Measurements from ENCODE around the gene GMDS. TPM values are rescaled to one million over a fixed set of nuclear protein-coding genes. Genes with fewer than 3 reads are reported as not detected.

GMDS gene
- total RNA-seq, 1 experiment from 2014 or later: 27.6 TPM

DNA sequence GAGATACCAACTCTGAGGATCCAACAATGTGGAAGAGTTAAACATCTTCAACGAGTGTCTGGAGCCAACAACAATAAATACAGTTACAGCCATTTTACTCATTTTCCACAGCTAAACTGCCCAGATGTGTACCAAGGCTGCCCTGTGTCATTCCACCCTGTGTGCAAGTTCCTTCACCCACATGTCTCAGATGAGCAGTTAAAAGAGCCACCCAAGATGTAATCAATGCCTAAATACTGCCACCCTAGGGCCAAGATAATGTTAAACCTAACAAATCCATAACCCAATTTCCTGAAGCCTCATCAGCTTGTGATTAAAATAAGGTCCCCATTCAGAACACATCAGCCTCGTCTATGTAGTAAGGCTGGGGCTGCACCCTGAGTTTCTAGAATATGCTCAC lies 59.9 kb downstream of the GMDS start:
- Histone ChIP-seq H3K79me1 (ENCODE audit: insufficient read depth, low read depth, low read length, poor library complexity, severe bottlenecking) (no peaks in the 10 kb centered on the region), H3K18ac (ENCODE audit: insufficient read length, low read depth, low read length) (no peak overlapping the region), H3K9ac (ENCODE audit: extremely low read depth, insufficient read length, low read length) (no peak overlapping the region), H2BK15ac (ENCODE audit: low read depth, low read length) (no peak overlapping the region), H3K56ac (ENCODE audit: insufficient read length, low read depth, low read length) (no peak overlapping the region), H4K20me1 (ENCODE audit: control insufficient read depth, insufficient read depth, insufficient read length) (peaks cover 3% of the 10 kb centered on the region), H3K4ac (ENCODE audit: low read depth, low read length) (no peak overlapping the region), H3K79me2 (ENCODE audit: insufficient read depth, low read length) (no peaks in the 10 kb centered on the region), H2AFZ (ENCODE audit: low read length) (no peak overlapping the region), H3K9me3 (ENCODE audit: control insufficient read depth, low read depth, low read length) (no peaks in the 10 kb centered on the region), H3K27ac (ENCODE audit: insufficient read length, low read depth, low read length) (no peak overlapping the region), H3T11ph (ENCODE audit: low read length) (no peak overlapping the region), H3K27me3 (ENCODE audit: insufficient read depth, low read length) (no peaks in the 10 kb centered on the region), H2AK5ac (ENCODE audit: insufficient read length, low read length) (no peak overlapping the region), H2BK120ac (ENCODE audit: low read depth, low read length, poor library complexity, severe bottlenecking) (no peak overlapping the region), H4K8ac (replicated peaks; ENCODE audit: insufficient read length, low read depth, low read length) (no peak overlapping the region), H3K23ac (ENCODE audit: insufficient read length, low read depth, low read length) (no peak overlapping the region), H4K91ac (ENCODE audit: insufficient read length, low read depth, low read length) (no peak overlapping the region), H4K5ac (ENCODE audit: insufficient read length, low read depth, low read length) (no peak overlapping the region), H3K23me2 (ENCODE audit: insufficient read length, low read depth, low read length, poor library complexity, severe bottlenecking) (no peaks in the 10 kb centered on the region), H3K4me2 (ENCODE audit: insufficient read depth, insufficient read length, low read length) (no peak overlapping the region), H3K14ac (ENCODE audit: insufficient read depth, low read length) (no peak overlapping the region), H2BK20ac (ENCODE audit: low read depth, low read length, poor library complexity, severe bottlenecking) (no peak overlapping the region), H2BK12ac (ENCODE audit: insufficient read length, low read depth, low read length) (no peak overlapping the region), H3K4me1 (ENCODE audit: insufficient read depth, low read length) (peaks cover 2% of the 10 kb centered on the region; the same call in 1 of the 2 replicates), H2BK5ac (ENCODE audit: insufficient read length, low read length) (no peak overlapping the region)
- peaks cover 16 to 20% of the 10 kb centered on the region in 2 experiments for H3K4me1 Mint-ChIP-seq
- H3K36me3 Mint-ChIP-seq (ENCODE audit: insufficient read depth in 1 of 3, low read depth in 3 of 3): no peaks in the 10 kb centered on the region
- TF ChIP-seq, protein P1, sequence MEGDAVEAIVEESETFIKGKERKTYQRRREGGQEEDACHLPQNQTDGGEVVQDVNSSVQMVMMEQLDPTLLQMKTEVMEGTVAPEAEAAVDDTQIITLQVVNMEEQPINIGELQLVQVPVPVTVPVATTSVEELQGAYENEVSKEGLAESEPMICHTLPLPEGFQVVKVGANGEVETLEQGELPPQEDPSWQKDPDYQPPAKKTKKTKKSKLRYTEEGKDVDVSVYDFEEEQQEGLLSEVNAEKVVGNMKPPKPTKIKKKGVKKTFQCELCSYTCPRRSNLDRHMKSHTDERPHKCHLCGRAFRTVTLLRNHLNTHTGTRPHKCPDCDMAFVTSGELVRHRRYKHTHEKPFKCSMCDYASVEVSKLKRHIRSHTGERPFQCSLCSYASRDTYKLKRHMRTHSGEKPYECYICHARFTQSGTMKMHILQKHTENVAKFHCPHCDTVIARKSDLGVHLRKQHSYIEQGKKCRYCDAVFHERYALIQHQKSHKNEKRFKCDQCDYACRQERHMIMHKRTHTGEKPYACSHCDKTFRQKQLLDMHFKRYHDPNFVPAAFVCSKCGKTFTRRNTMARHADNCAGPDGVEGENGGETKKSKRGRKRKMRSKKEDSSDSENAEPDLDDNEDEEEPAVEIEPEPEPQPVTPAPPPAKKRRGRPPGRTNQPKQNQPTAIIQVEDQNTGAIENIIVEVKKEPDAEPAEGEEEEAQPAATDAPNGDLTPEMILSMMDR (conservative IDR thresholded peaks at IDR 0.05): no peak
- no peak overlapping the region for H3K4me3 Mint-ChIP-seq
- H3K9me3 Mint-ChIP-seq: no peaks in the 10 kb centered on the region
- H3K27ac Mint-ChIP-seq: no peak overlapping the region
- H3K27me3 Mint-ChIP-seq (ENCODE audit: low read depth): no peaks in the 10 kb centered on the region
- DNase-seq: no peak
- no CpG with 5 or more reads among the region's 2 CpGs for WGBS (ENCODE audit: extremely low coverage, insufficient read length, low lambda C conversion rate)
